ENCODE data around the gene PDLIM7.

Gene PDLIM7

DNA sequence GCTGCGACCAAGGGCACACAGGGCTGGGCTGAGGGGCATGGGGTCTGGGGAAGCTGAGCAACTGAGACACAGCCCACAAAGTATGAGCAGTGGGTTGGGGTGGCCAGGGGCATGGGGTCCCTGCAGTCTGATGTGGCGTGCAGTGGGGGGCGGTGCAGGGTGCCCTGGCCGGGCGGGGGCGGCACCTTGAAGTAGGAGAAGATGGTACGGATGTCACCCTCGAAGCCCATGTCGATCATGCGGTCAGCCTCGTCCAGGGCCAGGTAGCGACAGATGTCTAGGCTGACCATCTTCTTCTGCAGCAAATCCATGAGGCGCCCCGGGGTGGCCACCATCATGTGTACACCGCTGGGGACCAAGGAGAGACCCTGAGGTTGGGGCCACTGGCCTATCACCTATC lies 16.1 kb upstream of the PDLIM7 start:
- no peak overlapping the region for H3K4me3 ChIP-seq
- H4K20me1 ChIP-seq = peaks cover 16% of the 10 kb centered on the region; the same call in 1 of the 2 replicates
- H3K27me3 ChIP-seq = no peaks in the 10 kb centered on the region
- H3K36me3 ChIP-seq = peaks cover 55% of the 10 kb centered on the region
- TF ChIP-seq Cebpa-rat (IDR thresholded peaks at IDR 0.05) = no peak
- H3K4me2 ChIP-seq = no peak overlapping the region; the same call in 1 of the 2 replicates
- H3K27ac ChIP-seq = peak overlapping the region; percentile 11; the same call in 1 of the 2 replicates
- H3K4me1 ChIP-seq = peaks cover 64% of the 10 kb centered on the region
- no peaks in the 10 kb centered on the region for H3K9me3 ChIP-seq
- H3K9ac ChIP-seq = peak overlapping the region; percentile 97; the same call in 1 of the 2 replicates

DNA sequence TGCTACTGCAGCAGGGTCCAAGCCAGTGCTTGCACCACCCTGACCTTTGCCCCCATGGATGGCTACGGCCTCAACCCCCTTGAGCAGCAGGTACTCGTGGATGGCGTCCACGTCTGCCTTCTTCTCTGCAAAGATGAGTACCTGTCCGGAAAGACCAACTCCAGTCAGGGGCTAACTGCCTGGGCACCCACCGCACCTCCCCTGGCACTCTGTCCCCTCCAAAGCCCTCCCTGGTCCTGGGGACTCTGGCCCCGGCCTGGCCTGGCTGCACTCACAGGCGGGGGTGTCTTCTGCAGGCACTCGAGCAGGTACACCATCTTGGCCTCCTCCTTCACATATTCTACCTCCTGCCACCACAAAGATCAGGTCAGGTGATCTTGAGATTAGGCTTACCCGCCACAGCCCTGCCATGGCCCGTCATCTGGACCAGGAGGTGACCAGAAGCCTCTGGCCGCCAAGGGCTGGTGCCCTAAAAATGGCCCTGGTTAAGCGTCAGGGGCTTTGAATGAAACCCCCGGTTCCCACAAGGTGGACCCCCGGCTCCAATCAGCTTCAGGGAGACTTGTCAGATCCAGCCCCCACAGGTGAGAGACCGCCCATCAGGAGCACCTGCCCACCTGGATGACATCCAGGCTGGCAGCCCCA lies 15.5 kb upstream of the PDLIM7 start:
- peaks cover 16% of the 10 kb centered on the region; the same call in 1 of the 2 replicates for H4K20me1 ChIP-seq
- H3K4me1 ChIP-seq = peaks cover 64% of the 10 kb centered on the region
- H3K36me3 ChIP-seq = peaks cover 61% of the 10 kb centered on the region

DNA sequence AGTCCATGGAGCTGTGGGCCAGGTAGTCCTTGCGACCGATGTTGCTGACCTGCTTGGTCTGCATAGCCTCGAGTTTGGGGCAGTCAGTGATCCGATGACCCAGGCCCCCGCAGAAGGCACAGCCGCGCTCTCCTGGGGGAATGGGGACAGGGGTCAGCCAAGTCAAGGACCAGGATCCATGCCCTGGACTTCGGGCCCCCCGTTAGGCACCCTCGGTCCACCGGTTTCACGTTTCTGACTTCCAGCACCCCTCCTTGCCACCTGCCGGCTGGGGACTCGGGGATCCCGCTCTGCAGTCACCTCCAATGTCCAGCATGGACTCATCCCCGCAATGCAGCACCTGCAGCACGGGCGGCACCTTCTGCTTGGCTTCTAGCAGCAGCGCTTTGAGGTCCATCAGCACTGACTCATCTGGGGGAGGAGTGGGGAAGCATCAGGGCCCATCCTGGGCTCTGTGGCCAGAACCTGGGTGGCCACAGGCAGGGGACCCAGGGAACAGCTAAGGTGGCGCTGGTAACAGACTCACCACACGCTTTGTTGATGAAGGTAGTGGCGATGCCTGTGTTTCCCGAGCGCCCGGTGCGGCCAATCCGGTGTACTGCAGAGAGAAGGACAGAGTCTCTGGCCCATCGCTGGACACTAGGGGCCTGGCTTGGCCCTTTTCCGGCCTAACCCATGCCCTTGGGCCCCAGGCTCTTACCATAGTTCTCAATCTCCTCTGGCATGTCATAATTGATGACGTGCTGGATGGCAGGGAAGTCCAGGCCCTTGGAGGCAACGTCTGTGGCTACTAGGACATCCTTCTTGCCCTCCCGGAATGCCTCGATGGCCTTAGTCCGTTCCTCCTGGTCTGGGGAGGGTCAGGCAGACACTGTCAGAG lies 14.6 kb upstream of the PDLIM7 start:
- Histone ChIP-seq H3K27ac (peak overlapping the region; percentile 99), H3K4me1 (peaks cover 70% of the 10 kb centered on the region), H3K4me2 (peak overlapping the region; percentile 98), H3K4me3 (peak overlapping the region; percentile 91), H3K9me3 (no peaks in the 10 kb centered on the region), H3K36me3 (peaks cover 69% of the 10 kb centered on the region), H4K20me1 (peaks cover 18% of the 10 kb centered on the region; the same call in 1 of the 2 replicates), H3K27me3 (no peaks in the 10 kb centered on the region), H3K9ac (peak overlapping the region; percentile 99)
- TF ChIP-seq Cebpa-rat (IDR thresholded peaks at IDR 0.05) = no peak

More for the DNA sequence above, 15.5 kb upstream of the PDLIM7 start:
- Histone ChIP-seq H3K27ac (peak overlapping the region; percentile 99), H3K4me3 (no peak overlapping the region), H3K27me3 (no peaks in the 10 kb centered on the region), H3K4me2 (peak overlapping the region; percentile 98), H3K9ac (peak overlapping the region; percentile 99; the same call in 1 of the 2 replicates), H3K9me3 (no peaks in the 10 kb centered on the region)
- no peak for TF ChIP-seq Cebpa-rat (IDR thresholded peaks at IDR 0.05)

DNA sequence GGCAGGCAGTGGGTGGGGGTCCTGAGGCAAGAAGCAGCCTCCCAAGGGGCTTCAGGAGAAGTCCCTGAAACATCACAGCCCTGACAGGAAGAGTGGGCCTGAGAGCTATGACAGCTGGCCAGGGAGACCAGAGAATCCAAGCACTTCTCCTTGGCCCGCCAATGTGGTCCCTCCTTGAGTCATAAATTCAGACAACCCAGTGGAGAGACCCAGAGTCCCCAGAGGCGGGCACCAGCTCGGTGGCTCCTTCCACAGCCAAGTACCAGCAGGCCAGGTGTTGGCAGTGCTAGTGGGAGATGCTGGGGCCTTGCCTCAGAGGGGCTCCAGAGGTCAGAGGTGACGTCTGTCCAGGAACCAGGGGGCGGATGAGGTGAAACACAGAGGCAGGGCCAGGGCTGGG lies 13.8 kb upstream of the PDLIM7 start:
- Histone ChIP-seq H3K36me3 (peaks cover 78% of the 10 kb centered on the region), H3K4me3 (peak overlapping the region; percentile 91), H3K9ac (peak overlapping the region; percentile 99), H3K9me3 (no peaks in the 10 kb centered on the region), H3K27ac (peak overlapping the region; percentile 99), H3K4me2 (peak overlapping the region; percentile 98), H4K20me1 (peaks cover 23% of the 10 kb centered on the region), H3K4me1 (peaks cover 78% of the 10 kb centered on the region), H3K27me3 (no peaks in the 10 kb centered on the region)
- TF ChIP-seq Cebpa-rat (IDR thresholded peaks at IDR 0.05) = no peak

DNA sequence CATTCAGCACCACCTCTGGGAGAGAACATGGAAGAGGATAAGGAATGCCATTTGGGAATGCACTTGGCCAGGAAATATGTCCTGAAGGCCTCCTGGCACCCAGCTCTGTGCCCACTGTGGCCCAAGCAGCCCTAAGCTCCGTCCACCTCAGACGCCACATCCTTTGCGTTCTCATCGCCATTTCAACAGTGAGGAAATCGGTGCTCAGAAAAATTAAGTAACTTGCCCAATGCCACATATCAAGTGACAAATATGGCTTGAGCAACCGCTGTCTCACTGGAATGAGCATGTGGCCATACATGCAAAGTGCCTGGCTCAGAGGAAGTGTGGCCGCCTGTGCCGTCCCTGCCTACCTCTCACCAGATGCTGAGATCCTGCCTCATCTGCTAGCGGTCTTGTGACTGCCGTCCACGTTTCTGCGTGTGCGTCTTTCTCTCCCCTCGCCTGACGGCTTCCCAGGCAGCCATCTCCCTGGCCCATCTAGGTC lies 13.2 kb upstream of the PDLIM7 start:
- Histone ChIP-seq H3K27ac (peak overlapping the region; percentile 99), H3K9me3 (no peaks in the 10 kb centered on the region), H3K9ac (peak overlapping the region; percentile 99), H3K36me3 (peaks cover 79% of the 10 kb centered on the region), H3K4me2 (peak overlapping the region; percentile 98), H4K20me1 (peaks cover 23% of the 10 kb centered on the region), H3K27me3 (no peaks in the 10 kb centered on the region), H3K4me3 (peak overlapping the region; percentile 91), H3K4me1 (peaks cover 78% of the 10 kb centered on the region)
- TF ChIP-seq Cebpa-rat (IDR thresholded peaks at IDR 0.05) = peak; percentile 78; the same call in 1 of the 2 replicates

DNA sequence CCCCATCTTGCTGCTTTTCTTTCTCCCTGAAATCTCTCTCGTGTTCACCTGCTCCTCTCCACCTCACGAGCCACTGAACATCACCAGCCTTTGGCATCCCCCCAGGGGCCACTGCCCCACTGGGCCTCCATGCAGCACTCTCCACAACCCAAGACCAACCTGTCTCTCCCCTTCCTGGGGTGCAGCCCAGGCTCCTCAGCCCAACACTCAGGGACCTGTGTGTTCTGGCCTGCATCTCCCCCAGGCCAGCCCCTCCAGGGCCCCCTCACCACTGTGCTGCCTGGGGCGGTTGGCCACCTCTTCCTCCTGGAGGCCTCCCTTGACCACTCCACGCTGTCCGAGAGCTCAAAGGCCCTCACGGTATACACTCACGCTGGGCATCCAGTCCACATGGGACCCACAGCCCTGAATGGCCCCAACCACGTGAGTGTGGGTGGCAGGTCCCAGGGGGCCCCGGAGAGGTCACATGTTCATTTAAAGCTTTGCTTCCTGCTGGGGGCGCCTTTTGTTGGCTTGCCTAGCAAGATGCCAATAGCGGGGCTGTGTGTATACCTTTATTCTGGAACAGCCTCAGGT lies 12.7 kb upstream of the PDLIM7 start:
- H3K4me1 ChIP-seq = peaks cover 78% of the 10 kb centered on the region
- H3K27ac ChIP-seq = peak overlapping the region; percentile 99
- no peaks in the 10 kb centered on the region for H3K27me3 ChIP-seq
- H3K9me3 ChIP-seq = no peaks in the 10 kb centered on the region
- TF ChIP-seq Cebpa-rat (IDR thresholded peaks at IDR 0.05) = no peak
- peaks cover 79% of the 10 kb centered on the region for H3K36me3 ChIP-seq
- peaks cover 25% of the 10 kb centered on the region for H4K20me1 ChIP-seq
- peak overlapping the region; percentile 99 for H3K9ac ChIP-seq
- peak overlapping the region; percentile 91 for H3K4me3 ChIP-seq
- H3K4me2 ChIP-seq = peak overlapping the region; percentile 98

DNA sequence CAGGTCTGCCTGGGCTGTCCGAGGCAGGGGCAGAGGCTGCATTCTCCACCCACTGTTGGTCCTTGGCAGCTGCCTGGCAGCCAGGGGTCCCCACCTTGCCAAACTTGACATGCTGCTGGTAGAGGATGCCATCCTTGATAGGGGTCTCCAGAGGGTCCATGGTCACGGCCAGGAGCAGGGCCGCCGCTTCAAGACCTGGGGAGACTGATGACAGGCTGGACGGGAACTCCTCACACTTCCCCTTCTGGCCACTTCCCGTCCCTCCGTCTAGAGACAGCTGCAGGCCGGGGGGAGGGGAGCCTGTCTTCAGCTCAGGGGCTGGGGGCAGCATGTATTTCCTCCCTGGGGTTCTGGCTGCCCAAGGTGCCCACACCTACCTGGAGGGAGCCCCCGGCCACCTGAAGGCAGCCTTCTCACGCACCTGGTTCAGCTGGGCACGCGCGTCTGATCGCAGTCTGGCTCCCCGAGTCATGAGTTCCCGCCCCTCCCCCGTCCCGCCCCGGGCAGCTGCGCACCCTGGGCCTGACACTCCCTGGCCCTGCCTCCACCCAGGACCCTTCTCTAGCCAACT lies 12.1 kb upstream of the PDLIM7 start, which contains the start of gene DOK3:
DOK3 (minus strand) TSS at position 446 of the 571 bp plus-strand sequence; CDS start at position 160, 286 bp downstream.
- peaks cover 79% of the 10 kb centered on the region for H3K36me3 ChIP-seq
- H3K4me2 ChIP-seq = peak within 1 kb of the TSS; percentile 98
- peak within 1 kb of the TSS; percentile 99 for H3K27ac ChIP-seq

DNA sequence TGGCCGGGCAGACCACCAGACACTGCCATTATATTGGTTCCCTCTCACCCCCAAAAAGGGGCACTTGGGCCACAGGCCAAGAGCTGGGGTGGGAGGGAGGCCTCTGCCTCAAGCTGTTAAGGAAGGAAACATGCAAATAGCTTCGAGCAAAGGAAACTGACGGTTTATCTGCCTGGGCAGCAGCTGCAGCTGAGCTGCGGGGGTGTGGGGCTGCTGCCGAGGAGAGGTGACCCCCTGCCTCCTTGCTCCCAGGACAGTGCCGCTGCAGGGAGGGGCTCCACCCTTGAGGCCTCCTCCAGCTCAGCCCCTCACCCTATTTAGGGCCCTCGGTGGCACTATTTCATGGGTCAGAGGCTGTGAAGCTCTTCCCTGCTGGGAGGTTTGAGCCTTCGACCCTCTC lies 11.4 kb upstream of the PDLIM7 start:
- peaks cover 33% of the 10 kb centered on the region for H4K20me1 ChIP-seq
- H3K4me2 ChIP-seq = peak overlapping the region; percentile 98
- peaks cover 78% of the 10 kb centered on the region for H3K4me1 ChIP-seq
- no peaks in the 10 kb centered on the region for H3K9me3 ChIP-seq
- H3K36me3 ChIP-seq = peaks cover 79% of the 10 kb centered on the region
- no peaks in the 10 kb centered on the region for H3K27me3 ChIP-seq
- H3K27ac ChIP-seq = peak overlapping the region; percentile 99
- H3K9ac ChIP-seq = peak overlapping the region; percentile 99
- no peak for TF ChIP-seq Cebpa-rat (IDR thresholded peaks at IDR 0.05)
- H3K4me3 ChIP-seq = peak overlapping the region; percentile 91

More for the DNA sequence above, 12.1 kb upstream of the PDLIM7 start, which contains the start of gene DOK3:
- TF ChIP-seq Cebpa-rat (IDR thresholded peaks at IDR 0.05) = no peak
- no peaks in the 10 kb centered on the region for H3K9me3 ChIP-seq
- peak within 1 kb of the TSS; percentile 91 for H3K4me3 ChIP-seq
- peaks cover 32% of the 10 kb centered on the region for H4K20me1 ChIP-seq
- peaks cover 78% of the 10 kb centered on the region for H3K4me1 ChIP-seq
- no peaks in the 10 kb centered on the region for H3K27me3 ChIP-seq
- H3K9ac ChIP-seq = peak within 1 kb of the TSS; percentile 99

DNA sequence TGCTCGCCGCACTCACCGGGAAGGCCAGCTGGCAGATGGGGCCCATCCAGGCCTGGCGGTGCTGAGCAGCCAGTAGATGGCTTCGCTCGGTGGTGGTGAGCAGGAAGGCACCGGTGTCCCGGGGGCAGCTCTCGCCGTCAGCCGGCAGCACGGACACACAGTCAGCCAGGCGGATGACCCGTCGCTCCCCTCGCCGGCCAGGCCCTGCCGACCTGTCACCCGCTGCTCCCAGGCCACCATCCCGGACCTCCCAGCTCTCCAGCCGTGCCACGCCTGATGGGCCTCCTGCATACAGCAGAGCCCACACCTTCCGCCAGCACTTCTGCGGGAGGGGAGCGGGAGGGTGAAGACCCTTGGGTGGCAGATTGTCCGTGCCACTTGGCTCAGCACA lies 10.8 kb upstream of the PDLIM7 start:
- Histone ChIP-seq H3K27me3 (no peaks in the 10 kb centered on the region), H3K27ac (peak overlapping the region; percentile 99), H3K4me2 (peak overlapping the region; percentile 98), H3K9me3 (no peaks in the 10 kb centered on the region), H4K20me1 (peaks cover 40% of the 10 kb centered on the region), H3K9ac (peak overlapping the region; percentile 99), H3K36me3 (peaks cover 79% of the 10 kb centered on the region), H3K4me3 (peak overlapping the region; percentile 91), H3K4me1 (peaks cover 78% of the 10 kb centered on the region)
- TF ChIP-seq Cebpa-rat (IDR thresholded peaks at IDR 0.05) = no peak

All from BLaER1 (cell line).